Activated T-cell treated with anti-CD3 and anti-CD28 coated beads, Interleukin-2, amount 50 U/mL, for 4 hours (primary cell): ENCODE data around the gene TCF7. TPM values are rescaled to one million over a fixed set of nuclear protein-coding genes. Genes with fewer than 3 reads are reported as not detected.
A peak's percentile ranks its signal among the peaks of the same experiment; 100 is the strongest.

Experiments used
- ATAC-seq, 2 donors: fragments of 200-7000 bp; cut with Tn5 transposase; one replicate each; pipeline ENCODE4 v1.10.0; 2021
- DNase-seq: peaks from one replicate; pipeline ENCODE4 v3.0.0-alpha.2; 2020
- H3K27me3 Mint-ChIP-seq: one replicate; pipeline ENCODE4 v1.8.0; 2021; ENCODE audit warnings: low read depth, mixed read lengths
- H3K36me3 Mint-ChIP-seq: one replicate; pipeline ENCODE4 v1.8.0; 2022; ENCODE audit warnings: mixed read lengths; ENCODE audit not compliant: insufficient read depth
- H3K4me1 Mint-ChIP-seq: one replicate; pipeline ENCODE4 v1.8.0; 2021; ENCODE audit warnings: low read depth, mixed read lengths
- H3K4me3 Mint-ChIP-seq: one replicate; pipeline ENCODE4 v1.8.0; 2021; ENCODE audit warnings: mild to moderate bottlenecking, moderate library complexity, mixed read lengths
- H3K9me3 Mint-ChIP-seq: one replicate; pipeline ENCODE4 v1.8.0; 2021; ENCODE audit warnings: mixed read lengths
- total RNA-seq, 3 donors: library from RNA; stranded (reverse); gene quantifications; one replicate each; pipeline ENCODE4 v1.2.1, GENCODE V29; 2021

TCF7 gene
- total RNA-seq, 3 donors from 2014 or later, result 34.4 to 49.7 (median 37.3) TPM

GRCh38 chr5:134175921-134176510 is 61.5 kb downstream of the TCF7 start:
- Mint-ChIP-seq H3K36me3 (peaks cover 21% of the 10 kb centered on the region), H3K9me3 (no peaks in the 10 kb centered on the region), H3K27me3 (no peaks in the 10 kb centered on the region), H3K4me3 (peak overlapping the region; percentile 97), H3K4me1 (peaks cover 38% of the 10 kb centered on the region)
- DNase-seq (no peak), ATAC-seq (peak; percentile 29 to 34)

GRCh38 chr5:134176511-134177368 is 62.3 kb downstream of the TCF7 start, which contains the start of gene SKP1:
Gene SKP1, minus strand, starts transcription at chr5:134176950. Its CDS starts 2,928 bp downstream, at chr5:134174022.
- DNase-seq (peak; percentile 80), ATAC-seq (peak; percentile 88 to 90)
- Mint-ChIP-seq H3K9me3 (no peaks in the 10 kb centered on the region), H3K4me3 (peak within 1 kb of the TSS; percentile 97), H3K27me3 (no peaks in the 10 kb centered on the region), H3K36me3 (peaks cover 16% of the 10 kb centered on the region), H3K4me1 (peaks cover 31% of the 10 kb centered on the region)

GRCh38 chr5:134177369-134178095 is 63.1 kb downstream of the TCF7 start:
- peaks cover 25% of the 10 kb centered on the region for H3K4me1 Mint-ChIP-seq
- H3K36me3 Mint-ChIP-seq, result peaks cover 9% of the 10 kb centered on the region
- H3K9me3 Mint-ChIP-seq, result no peaks in the 10 kb centered on the region
- peak; percentile 19 to 23 for ATAC-seq
- DNase-seq, result no peak
- no peaks in the 10 kb centered on the region for H3K27me3 Mint-ChIP-seq
- peak overlapping the region; percentile 97 for H3K4me3 Mint-ChIP-seq

- Mint-ChIP-seq H3K4me1 (peaks cover 23% of the 10 kb centered on the region), H3K9me3 (no peaks in the 10 kb centered on the region), H3K27me3 (no peaks in the 10 kb centered on the region), H3K36me3 (peaks cover 8% of the 10 kb centered on the region), H3K4me3 (peak overlapping the region; percentile 97)
- ATAC-seq (no peak), DNase-seq (no peak)
These were observed 63.6 kb downstream of the TCF7 start for GRCh38 chr5:134178096-134178419.

GRCh38 chr5:134183481-134183880 is 69.0 kb downstream of the TCF7 start:
- ATAC-seq (no peak), DNase-seq (no peak)
- Mint-ChIP-seq H3K4me1 (no peaks in the 10 kb centered on the region), H3K27me3 (no peaks in the 10 kb centered on the region), H3K9me3 (no peaks in the 10 kb centered on the region), H3K36me3 (no peaks in the 10 kb centered on the region), H3K4me3 (no peak overlapping the region)

- Mint-ChIP-seq H3K9me3 (no peaks in the 10 kb centered on the region), H3K27me3 (no peaks in the 10 kb centered on the region), H3K4me3 (no peak overlapping the region), H3K4me1 (no peaks in the 10 kb centered on the region), H3K36me3 (no peaks in the 10 kb centered on the region)
- ATAC-seq (peak; percentile 96 to 97), DNase-seq (peak; percentile 74)
These were observed 70.0 kb downstream of the TCF7 start for GRCh38 chr5:134184155-134185135.

GRCh38 chr5:134188092-134188491 is 73.6 kb downstream of the TCF7 start:
- Mint-ChIP-seq H3K4me3 (no peak overlapping the region), H3K9me3 (no peaks in the 10 kb centered on the region)

GRCh38 chr5:134189031-134189430 is 74.5 kb downstream of the TCF7 start:
- DNase-seq, result no peak
- H3K27me3 Mint-ChIP-seq, result no peaks in the 10 kb centered on the region
- no peak for ATAC-seq
- no peaks in the 10 kb centered on the region for H3K9me3 Mint-ChIP-seq
- no peak overlapping the region for H3K4me3 Mint-ChIP-seq
- no peaks in the 10 kb centered on the region for H3K36me3 Mint-ChIP-seq
- no peaks in the 10 kb centered on the region for H3K4me1 Mint-ChIP-seq

More at GRCh38 chr5:134188092-134188491, 73.6 kb downstream of the TCF7 start:
- DNase-seq, result no peak
- H3K36me3 Mint-ChIP-seq, result no peaks in the 10 kb centered on the region
- no peaks in the 10 kb centered on the region for H3K27me3 Mint-ChIP-seq
- no peaks in the 10 kb centered on the region for H3K4me1 Mint-ChIP-seq
- no peak for ATAC-seq

- Mint-ChIP-seq H3K9me3 (no peaks in the 10 kb centered on the region), H3K4me1 (no peaks in the 10 kb centered on the region), H3K36me3 (peaks cover 37% of the 10 kb centered on the region), H3K4me3 (no peak overlapping the region), H3K27me3 (no peaks in the 10 kb centered on the region)
- ATAC-seq, result no peak
- DNase-seq, result no peak
These were observed 81.2 kb downstream of the TCF7 start for GRCh38 chr5:134195666-134196065.

Other genes with a start within 250 kb of the TCF7 start
- gene C5orf15, start 146.1 kb upstream of the TCF7 start, total RNA-seq, result 10 to 100 TPM; 26.0 to 31.2 (median 28.6) TPM
- gene VDAC1, start 109.7 kb upstream of the TCF7 start, total RNA-seq, result 100 to 1,000 TPM; 390 to 444 (median 392) TPM
- 100 to 1,000 TPM; 273 to 286 (median 282) TPM for gene SKP1, start 62.3 kb downstream of the TCF7 start, total RNA-seq
- gene PPP2CA, start 111.4 kb downstream of the TCF7 start, total RNA-seq, result 100 to 1,000 TPM; 206 to 213 (median 209) TPM